Neural progenitor cell (in vitro differentiated cells): ENCODE data around the gene GRK3.

Experiments used
- EZH2 ChIP-seq: fragments of 200-600 bp; sonication (generic); IDR thresholded peaks from 2 replicates; pipeline ENCODE4 v1.6.1; 2017; ENCODE audit warnings: antibody characterized with exemption, mild to moderate bottlenecking, moderate library complexity
- EZH2phosphoT487 ChIP-seq: fragments of 200-600 bp; sonication (generic); IDR thresholded peaks from 2 replicates; pipeline ENCODE4 v1.6.1; 2017; ENCODE audit warnings: antibody characterized with exemption
- TF ChIP-seq, protein P1 (sequence below): fragments of 200-600 bp; sonication (generic); IDR thresholded peaks from 2 replicates; pipeline ENCODE4 v1.5.1; 2017; ENCODE audit warnings: antibody characterized with exemption, mild to moderate bottlenecking

DNA sequence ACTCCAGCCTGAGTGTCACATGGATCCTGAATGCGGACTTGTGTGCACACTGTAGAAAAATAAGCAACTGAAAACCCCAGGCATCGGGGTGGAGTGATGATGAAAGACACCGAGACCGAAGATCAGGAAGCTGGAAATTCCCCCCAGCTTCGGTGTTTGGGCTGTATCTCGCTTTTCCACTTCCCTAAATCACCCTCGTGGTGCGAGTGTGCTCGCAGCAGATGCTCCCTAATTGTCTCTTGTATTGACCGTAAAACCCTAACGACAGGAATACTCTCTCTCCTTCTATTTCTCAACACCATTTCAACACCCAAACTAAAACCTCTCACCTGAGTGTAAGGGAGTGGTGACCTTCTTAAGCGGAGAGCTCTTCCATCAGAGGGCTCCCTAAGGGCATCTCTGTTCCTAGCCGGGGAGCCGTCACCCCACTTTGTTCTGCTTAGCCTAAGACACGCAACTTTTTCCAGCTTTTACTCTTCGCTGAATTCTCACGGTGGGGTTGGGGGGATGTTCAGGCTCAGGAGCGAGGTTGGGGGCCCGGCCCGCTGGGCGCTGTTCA, 635 bp upstream of the GRK3 start:
- TF ChIP-seq EZH2phosphoT487 (no peak), EZH2 (no peak)
- TF ChIP-seq, protein P1, sequence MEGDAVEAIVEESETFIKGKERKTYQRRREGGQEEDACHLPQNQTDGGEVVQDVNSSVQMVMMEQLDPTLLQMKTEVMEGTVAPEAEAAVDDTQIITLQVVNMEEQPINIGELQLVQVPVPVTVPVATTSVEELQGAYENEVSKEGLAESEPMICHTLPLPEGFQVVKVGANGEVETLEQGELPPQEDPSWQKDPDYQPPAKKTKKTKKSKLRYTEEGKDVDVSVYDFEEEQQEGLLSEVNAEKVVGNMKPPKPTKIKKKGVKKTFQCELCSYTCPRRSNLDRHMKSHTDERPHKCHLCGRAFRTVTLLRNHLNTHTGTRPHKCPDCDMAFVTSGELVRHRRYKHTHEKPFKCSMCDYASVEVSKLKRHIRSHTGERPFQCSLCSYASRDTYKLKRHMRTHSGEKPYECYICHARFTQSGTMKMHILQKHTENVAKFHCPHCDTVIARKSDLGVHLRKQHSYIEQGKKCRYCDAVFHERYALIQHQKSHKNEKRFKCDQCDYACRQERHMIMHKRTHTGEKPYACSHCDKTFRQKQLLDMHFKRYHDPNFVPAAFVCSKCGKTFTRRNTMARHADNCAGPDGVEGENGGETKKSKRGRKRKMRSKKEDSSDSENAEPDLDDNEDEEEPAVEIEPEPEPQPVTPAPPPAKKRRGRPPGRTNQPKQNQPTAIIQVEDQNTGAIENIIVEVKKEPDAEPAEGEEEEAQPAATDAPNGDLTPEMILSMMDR: no peak
